NCI-H2029 (cell line): ENCODE results near the gene FOLR1.

Experiments used
- DNase-seq: peaks from one replicate; lab custom pipeline; 2025; lab: John Stamatoyannopoulos, UW

FOLR1 gene

DNA sequence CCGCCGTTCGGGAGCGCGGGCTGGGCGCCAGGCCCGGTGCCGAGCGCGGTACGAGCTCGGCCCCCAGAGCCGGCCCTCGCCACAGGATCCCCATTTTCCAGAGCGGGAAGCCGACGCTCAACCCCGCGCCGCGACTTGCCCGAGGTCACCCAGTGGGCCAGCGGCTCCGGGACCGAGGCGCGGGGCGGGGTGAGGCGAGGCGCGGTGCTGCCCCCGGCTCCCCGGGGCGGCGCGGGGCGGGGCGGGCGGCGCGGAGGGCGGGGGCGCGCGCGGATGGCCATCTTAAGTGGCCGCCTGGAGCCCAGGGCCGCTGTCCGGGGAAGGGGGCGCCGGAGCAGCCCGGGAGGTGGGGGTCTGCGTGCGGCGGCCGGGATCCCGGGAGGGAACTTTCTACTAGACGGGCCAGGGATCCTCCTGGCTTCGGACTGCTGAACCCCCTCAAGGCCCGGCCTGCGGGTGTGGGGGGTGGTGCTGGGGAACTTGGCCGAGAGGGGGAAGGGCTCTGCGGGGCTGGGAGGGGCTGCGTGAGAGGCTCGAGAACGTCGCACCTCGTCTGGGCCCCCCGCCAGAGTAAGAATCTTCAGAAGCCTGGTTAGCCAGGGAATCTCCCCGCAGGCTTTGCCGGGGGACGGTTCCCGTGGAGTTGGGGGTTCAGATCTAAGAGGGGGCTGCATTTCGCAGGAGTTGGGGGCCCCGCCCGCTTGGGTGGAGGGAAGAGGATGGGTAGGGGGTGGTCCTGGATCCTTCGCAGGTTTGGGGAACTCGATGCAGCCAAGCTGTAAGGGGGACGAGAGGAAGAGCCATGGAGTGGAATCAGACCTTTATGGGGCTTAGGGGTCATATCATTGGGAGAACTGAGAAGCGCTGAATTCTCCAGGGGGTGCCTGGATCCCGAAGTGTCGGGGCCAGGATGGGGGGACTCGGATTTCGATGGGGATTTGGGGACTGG, 31.9 kb downstream of the FOLR1 start:
- DNase-seq: peak; percentile 32

- DNase-seq: no peak
Observed at GRCh38 chr11:72224564-72225410, 32.8 kb downstream of the FOLR1 start, which contains the start of gene INPPL1. Gene INPPL1, plus strand, starts transcription at chr11:72224767. Its CDS starts 218 bp downstream, at chr11:72224985.

GRCh38 chr11:72225411-72225951, 33.5 kb downstream of the FOLR1 start:
- no peak for DNase-seq

DNA sequence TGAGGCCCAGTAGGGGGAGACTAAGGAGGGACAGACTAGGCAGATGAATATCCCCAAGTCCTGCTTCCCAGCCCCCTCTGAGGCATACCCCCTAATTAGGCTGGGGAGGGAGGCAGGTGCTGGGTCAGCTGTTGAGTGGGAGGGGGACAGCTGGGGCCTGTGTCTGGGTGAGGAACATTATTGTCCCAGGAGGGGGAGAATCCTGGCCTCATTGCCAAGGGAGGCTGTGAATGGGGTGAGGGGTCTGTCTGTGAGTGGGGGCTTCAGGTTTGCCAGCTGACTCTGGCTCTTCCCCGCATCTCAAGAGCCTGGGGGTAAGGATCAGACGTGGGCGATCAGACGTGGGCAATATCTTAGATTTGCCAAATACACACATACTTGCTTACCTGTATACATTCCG, 34.8 kb downstream of the FOLR1 start:
- no peak for DNase-seq

GRCh38 chr11:72227316-72228228, 35.6 kb downstream of the FOLR1 start:
- peak; percentile 93 for DNase-seq

DNA sequence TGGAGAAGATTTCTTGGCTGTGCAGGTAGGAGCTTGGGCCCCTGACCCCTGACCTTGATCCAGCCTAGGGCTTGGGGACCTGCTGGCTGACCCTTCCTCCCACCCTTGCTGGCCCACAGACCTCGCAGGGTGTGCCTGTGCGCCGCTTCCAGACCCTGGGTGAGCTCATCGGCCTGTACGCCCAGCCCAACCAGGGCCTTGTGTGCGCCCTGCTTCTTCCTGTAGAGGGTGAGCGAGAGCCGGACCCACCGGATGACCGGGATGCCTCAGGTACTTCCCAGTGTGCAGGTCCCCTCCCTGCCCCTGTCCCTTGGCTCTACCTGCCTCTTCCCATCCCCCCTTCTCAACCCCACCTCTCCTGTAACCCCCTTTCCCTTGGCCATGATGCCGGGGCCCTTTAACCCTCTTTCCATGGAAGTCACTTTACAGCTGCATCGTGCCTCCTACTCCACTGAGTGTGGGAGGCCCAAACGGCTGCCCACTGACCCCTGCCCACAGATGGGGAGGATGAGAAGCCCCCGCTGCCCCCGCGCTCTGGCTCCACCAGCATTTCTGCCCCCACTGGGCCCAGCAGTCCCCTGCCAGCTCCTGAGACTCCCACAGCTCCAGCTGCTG, 36.4 kb downstream of the FOLR1 start:
- DNase-seq: no peak

GRCh38 chr11:72228844-72229231, 36.9 kb downstream of the FOLR1 start:
- no peak for DNase-seq

DNA sequence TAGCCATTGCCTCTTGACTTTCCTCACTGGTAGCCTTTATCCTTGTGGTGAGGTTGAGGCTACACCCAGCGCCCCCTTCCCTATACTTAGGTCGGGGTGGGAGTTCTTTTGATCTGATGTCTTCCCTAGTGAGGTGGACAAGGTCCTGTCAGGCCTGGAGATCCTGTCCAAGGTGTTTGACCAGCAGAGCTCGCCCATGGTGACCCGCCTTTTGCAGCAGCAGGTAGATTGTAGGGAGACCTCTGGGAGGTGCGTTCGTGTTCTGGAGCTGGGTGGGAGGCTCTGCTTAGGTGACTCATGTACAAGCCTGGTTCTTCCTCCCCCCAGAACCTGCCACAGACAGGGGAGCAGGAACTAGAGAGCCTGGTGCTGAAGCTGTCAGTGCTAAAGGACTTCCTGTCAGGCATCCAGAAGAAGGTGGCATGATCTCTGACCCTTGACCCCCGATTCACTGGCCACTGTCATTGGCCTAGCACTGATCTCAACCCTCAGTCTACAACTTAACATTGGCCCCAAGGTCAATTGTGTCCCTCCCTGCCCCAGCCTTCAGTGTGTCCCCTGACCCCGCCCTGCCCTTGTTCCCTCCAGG, 37.5 kb downstream of the FOLR1 start:
- no peak for DNase-seq

- DNase-seq: no peak
Observed at GRCh38 chr11:72229925-72230763, 38.2 kb downstream of the FOLR1 start.

- no peak for DNase-seq
Observed at GRCh38 chr11:72230764-72231365, 38.9 kb downstream of the FOLR1 start.

GRCh38 chr11:72231396-72232259, 39.7 kb downstream of the FOLR1 start:
- no peak for DNase-seq

DNA sequence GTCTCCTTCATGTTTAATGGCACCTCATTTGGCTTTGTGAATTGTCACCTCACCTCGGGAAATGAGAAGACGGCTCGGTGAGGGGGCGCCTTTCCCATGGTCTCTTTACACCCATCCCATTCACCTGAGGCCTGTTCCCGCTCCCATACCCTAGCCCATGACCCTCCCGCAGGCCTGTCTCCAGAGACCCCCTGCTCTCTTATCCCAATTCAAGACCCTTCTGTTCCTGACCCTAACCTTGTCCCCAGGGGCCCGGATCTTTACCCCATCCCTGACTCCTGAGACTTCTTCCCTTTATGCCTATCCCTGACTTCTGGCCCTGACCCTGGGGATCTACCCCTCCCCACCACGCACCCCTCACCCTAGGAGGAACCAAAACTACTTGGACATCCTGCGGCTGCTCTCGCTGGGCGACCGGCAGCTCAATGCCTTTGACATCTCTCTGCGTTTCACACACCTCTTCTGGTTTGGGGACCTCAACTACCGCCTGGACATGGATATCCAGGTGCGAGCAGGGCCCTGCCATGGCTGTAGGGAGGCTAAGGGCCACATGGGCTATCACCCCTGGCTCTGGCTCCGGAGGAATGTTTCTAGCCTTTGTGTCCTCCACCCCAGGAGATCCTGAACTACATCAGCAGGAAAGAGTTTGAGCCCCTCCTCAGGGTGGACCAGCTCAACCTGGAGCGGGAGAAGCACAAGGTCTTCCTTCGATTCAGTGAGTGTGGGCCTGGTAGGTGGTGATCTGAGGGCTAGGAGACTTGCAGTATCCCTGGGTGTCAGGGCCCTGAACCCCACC, 40.5 kb downstream of the FOLR1 start:
- DNase-seq: no peak

DNA sequence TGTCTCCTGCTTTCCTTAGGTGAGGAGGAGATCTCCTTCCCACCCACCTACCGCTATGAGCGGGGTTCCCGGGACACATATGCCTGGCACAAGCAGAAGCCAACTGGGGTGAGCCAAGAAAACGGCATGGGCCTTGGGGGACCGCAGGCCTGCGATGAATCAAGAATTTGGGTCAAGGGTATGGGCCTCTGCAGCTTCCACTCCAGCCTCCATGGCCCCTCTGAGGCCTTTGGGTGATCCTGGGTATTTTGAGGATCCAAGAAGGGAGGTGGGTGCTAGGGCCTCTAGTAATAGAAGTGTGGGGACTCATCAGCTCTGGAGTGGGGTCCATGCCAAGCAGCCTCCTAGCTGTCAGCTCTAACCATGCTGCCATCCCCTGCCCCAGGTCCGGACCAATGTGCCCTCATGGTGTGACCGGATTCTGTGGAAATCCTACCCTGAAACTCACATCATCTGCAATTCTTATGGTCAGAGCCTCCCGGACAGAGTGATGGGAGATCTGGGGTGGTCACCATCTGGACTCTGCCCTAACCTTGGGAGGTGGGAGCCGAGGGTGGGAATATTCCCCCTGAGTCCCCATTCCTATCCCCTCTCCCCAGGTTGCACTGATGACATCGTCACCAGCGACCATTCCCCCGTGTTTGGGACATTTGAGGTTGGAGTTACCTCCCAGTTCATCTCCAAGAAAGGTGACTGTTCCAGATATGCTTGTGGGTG, 41.3 kb downstream of the FOLR1 start:
- DNase-seq: no peak

DNA sequence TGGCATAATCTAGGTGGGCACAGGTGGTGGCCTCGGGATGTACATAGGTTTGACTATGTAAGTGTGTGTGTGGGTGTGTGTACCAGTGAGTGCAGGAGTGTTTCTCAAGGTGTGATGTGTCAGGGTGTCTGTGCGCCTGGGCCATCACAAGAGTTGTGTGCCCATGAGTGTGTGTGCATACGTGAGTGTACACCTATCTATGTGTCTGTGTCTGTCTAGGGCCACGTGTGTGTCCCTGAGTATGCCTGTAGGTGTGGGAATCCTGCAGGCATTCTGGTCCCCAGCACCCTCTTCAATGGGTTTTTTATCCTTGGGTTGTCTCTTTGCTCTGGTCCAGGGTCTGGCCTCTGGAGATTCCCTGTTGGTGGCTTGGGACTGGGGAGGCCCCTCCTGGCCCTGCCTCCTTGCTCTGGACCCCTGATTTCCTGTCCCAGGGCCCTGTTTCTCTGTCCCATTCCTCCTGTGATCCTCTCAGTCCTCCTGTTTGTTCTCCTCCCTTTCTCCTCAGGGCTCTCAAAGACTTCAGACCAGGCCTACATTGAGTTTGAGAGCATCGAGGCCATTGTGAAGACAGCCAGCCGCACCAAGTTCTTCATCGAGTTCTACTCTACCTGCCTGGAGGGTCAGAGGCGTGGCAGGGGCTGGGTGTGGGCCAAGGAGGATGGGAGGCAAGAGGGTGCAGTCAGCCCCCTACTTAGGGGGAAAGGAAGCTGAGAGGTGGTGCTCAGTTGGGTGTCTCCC, 42.0 kb downstream of the FOLR1 start:
- DNase-seq: no peak

- DNase-seq: no peak
Observed at GRCh38 chr11:72234514-72234830, 42.5 kb downstream of the FOLR1 start.

- no peak for DNase-seq
Observed at GRCh38 chr11:72234920-72235319, 43.0 kb downstream of the FOLR1 start.
